HUES6 (cell line): ENCODE data around the gene TUBB4A.

ENCODE experiments used
- H3K27ac ChIP-seq: 2 replicates; pipeline ENCODE4 v1.7.0; 2013; ENCODE audit warnings: low read depth, mild to moderate bottlenecking, low read length, inconsistent platforms
- H3K27me3 ChIP-seq: 2 replicates; pipeline ENCODE4 v1.6.1; 2013; ENCODE audit warnings: low read length; ENCODE audit not compliant: control insufficient read depth, insufficient read depth
- H3K36me3 ChIP-seq: 2 replicates; pipeline ENCODE4 v1.6.1; 2013; ENCODE audit warnings: low read length; ENCODE audit not compliant: control insufficient read depth, insufficient read depth
- H3K4me1 ChIP-seq: 2 replicates; pipeline ENCODE4 v1.6.1; 2013; ENCODE audit warnings: low read length; ENCODE audit not compliant: control insufficient read depth, insufficient read depth
- H3K4me3 ChIP-seq: 2 replicates; pipeline ENCODE4 v1.5.1; 2013; ENCODE audit warnings: low read depth, low read length
- H3K9ac ChIP-seq: one replicate; pipeline ENCODE4 v1.6.1; 2013; ENCODE audit warnings: mild to moderate bottlenecking, low read length
- H3K9me3 ChIP-seq: 2 replicates; pipeline ENCODE4 v1.6.1; 2013; ENCODE audit warnings: low read depth, low read length; ENCODE audit not compliant: control insufficient read depth, insufficient read depth

TUBB4A gene

GRCh38 chr19:6464070-6464873, 37.8 kb downstream of the TUBB4A start, which contains the start of gene CRB3:
CRB3 (plus strand) TSS chr19:6464271; CDS start chr19:6464702, 431 bp downstream.
- Histone ChIP-seq H3K27ac (peak within 1 kb of the TSS; percentile 71; the same call in 1 of the 2 replicates), H3K9me3 (no peaks in the 10 kb centered on the region), H3K36me3 (peaks cover 8% of the 10 kb centered on the region), H3K4me1 (peaks cover 4% of the 10 kb centered on the region; the same call in 1 of the 2 replicates), H3K9ac (peak within 1 kb of the TSS; percentile 63), H3K4me3 (peak within 1 kb of the TSS; percentile 94), H3K27me3 (peaks cover 33% of the 10 kb centered on the region; the same call in 1 of the 2 replicates)

- H3K9ac ChIP-seq = peak overlapping the region; percentile 60
- peaks cover 10% of the 10 kb centered on the region; the same call in 1 of the 2 replicates for H3K4me1 ChIP-seq
- H3K36me3 ChIP-seq = peaks cover 5% of the 10 kb centered on the region
- peaks cover 26% of the 10 kb centered on the region; the same call in 1 of the 2 replicates for H3K27me3 ChIP-seq
- H3K4me3 ChIP-seq = peak overlapping the region; percentile 81
- no peaks in the 10 kb centered on the region for H3K9me3 ChIP-seq
- no peak overlapping the region for H3K27ac ChIP-seq
These were observed 41.8 kb downstream of the TUBB4A start for GRCh38 chr19:6460099-6460884.

- Histone ChIP-seq H3K27me3 (peaks cover 18% of the 10 kb centered on the region; the same call in 1 of the 2 replicates), H3K9ac (peak within 1 kb of the TSS; percentile 60), H3K27ac (no peak within 1 kb of the TSS), H3K9me3 (peaks cover 6% of the 10 kb centered on the region), H3K36me3 (peaks cover 9% of the 10 kb centered on the region), H3K4me1 (peaks cover 10% of the 10 kb centered on the region; the same call in 1 of the 2 replicates), H3K4me3 (peak within 1 kb of the TSS; percentile 81)
These were observed 42.6 kb downstream of the TUBB4A start, which contains the start of gene SLC25A23 for GRCh38 chr19:6459262-6460098. SLC25A23 (minus strand) TSS chr19:6459792; CDS start chr19:6459628, 164 bp downstream.

GRCh38 chr19:6458695-6459261, 43.3 kb downstream of the TUBB4A start:
- Histone ChIP-seq H3K4me1 (peaks cover 10% of the 10 kb centered on the region; the same call in 1 of the 2 replicates), H3K27me3 (peaks cover 11% of the 10 kb centered on the region; the same call in 1 of the 2 replicates), H3K9ac (peak overlapping the region; percentile 54), H3K36me3 (peaks cover 16% of the 10 kb centered on the region), H3K27ac (no peak overlapping the region), H3K9me3 (peaks cover 13% of the 10 kb centered on the region), H3K4me3 (peak overlapping the region; percentile 81)

GRCh38 chr19:6457958-6458694, 44.0 kb downstream of the TUBB4A start:
- H3K4me3 ChIP-seq = peak overlapping the region; percentile 81; the same call in 1 of the 2 replicates
- no peak overlapping the region for H3K27ac ChIP-seq
- H3K4me1 ChIP-seq = peaks cover 10% of the 10 kb centered on the region; the same call in 1 of the 2 replicates
- H3K9me3 ChIP-seq = peaks cover 17% of the 10 kb centered on the region
- peaks cover 6% of the 10 kb centered on the region; the same call in 1 of the 2 replicates for H3K27me3 ChIP-seq
- peak overlapping the region; percentile 14 for H3K9ac ChIP-seq
- H3K36me3 ChIP-seq = peaks cover 22% of the 10 kb centered on the region

- H3K4me1 ChIP-seq = peaks cover 10% of the 10 kb centered on the region; the same call in 1 of the 2 replicates
- no peak overlapping the region for H3K9ac ChIP-seq
- H3K4me3 ChIP-seq = no peak overlapping the region
- H3K27ac ChIP-seq = no peak overlapping the region
- peaks cover 17% of the 10 kb centered on the region for H3K9me3 ChIP-seq
- no peaks in the 10 kb centered on the region for H3K27me3 ChIP-seq
- peaks cover 36% of the 10 kb centered on the region for H3K36me3 ChIP-seq
These were observed 46.2 kb downstream of the TUBB4A start for GRCh38 chr19:6455924-6456323.

GRCh38 chr19:6453951-6454565, 48.1 kb downstream of the TUBB4A start:
- Histone ChIP-seq H3K27ac (no peak overlapping the region), H3K36me3 (peaks cover 36% of the 10 kb centered on the region), H3K9me3 (peaks cover 17% of the 10 kb centered on the region), H3K4me1 (peaks cover 9% of the 10 kb centered on the region; the same call in 1 of the 2 replicates), H3K9ac (no peak overlapping the region), H3K4me3 (no peak overlapping the region), H3K27me3 (no peaks in the 10 kb centered on the region)

GRCh38 chr19:6452899-6453298, 49.2 kb downstream of the TUBB4A start:
- Histone ChIP-seq H3K9ac (no peak overlapping the region), H3K27ac (no peak overlapping the region), H3K36me3 (peaks cover 36% of the 10 kb centered on the region), H3K4me1 (peaks cover under 1% of the 10 kb centered on the region; the same call in 1 of the 2 replicates), H3K27me3 (no peaks in the 10 kb centered on the region), H3K9me3 (peaks cover 17% of the 10 kb centered on the region), H3K4me3 (no peak overlapping the region)

- peaks cover 36% of the 10 kb centered on the region for H3K36me3 ChIP-seq
- H3K4me3 ChIP-seq = no peak overlapping the region
- H3K9ac ChIP-seq = no peak overlapping the region
- H3K4me1 ChIP-seq = no peaks in the 10 kb centered on the region
- peaks cover 17% of the 10 kb centered on the region for H3K9me3 ChIP-seq
- H3K27ac ChIP-seq = no peak overlapping the region
- H3K27me3 ChIP-seq = no peaks in the 10 kb centered on the region
These were observed 49.9 kb downstream of the TUBB4A start for GRCh38 chr19:6452223-6452614.
